H1 (cell line): ENCODE data around the gene ADRA2B. TPM values are rescaled to one million over a fixed set of nuclear protein-coding genes. Genes with fewer than 3 reads are reported as not detected.

Experiments
- BCL11A ChIP-seq, 2 experiments: IDR thresholded peaks; one replicate each; pipeline ENCODE4 v1.6.1; 2011; ENCODE audit warnings: low read depth in 2 of 2, low read length in 2 of 2, mild to moderate bottlenecking in 2 of 2
- CEBPB ChIP-seq: IDR thresholded peaks from 2 replicates; pipeline ENCODE4 v1.6.1; 2012; ENCODE audit warnings: low read depth, low read length
- CREB1 ChIP-seq: IDR thresholded peaks from 2 replicates; pipeline ENCODE4 v1.6.1; 2012; ENCODE audit warnings: inconsistent platforms
- FOSL1 ChIP-seq: IDR thresholded peaks from 2 replicates; pipeline ENCODE4 v1.6.1; 2011; ENCODE audit warnings: mild to moderate bottlenecking, low read depth, low read length, moderate library complexity; ENCODE audit not compliant: insufficient read depth
- JUND ChIP-seq: IDR thresholded peaks from 2 replicates; pipeline ENCODE4 v1.6.1; 2011; ENCODE audit warnings: mild to moderate bottlenecking, improper control_type of control experiment, low read length
- RFX5 ChIP-seq: IDR thresholded peaks from 2 replicates; pipeline ENCODE4 v1.6.1; 2011; ENCODE audit warnings: low read depth, low read length, improper control_type of control experiment, borderline replicate concordance
- SIN3A ChIP-seq, 2 experiments: IDR thresholded peaks in 1 of 2; conservative IDR thresholded peaks in 1 of 2; 2 replicates each; pipeline ENCODE4 v1.6.1; 2011 to 2012; ENCODE audit warnings: low read length in 2 of 2, improper control_type of control experiment in 1 of 2, low read depth in 1 of 2, mild to moderate bottlenecking in 1 of 2
- ZNF274 ChIP-seq: IDR thresholded peaks from 2 replicates; pipeline ENCODE4 v1.7.0; 2012; ENCODE audit warnings: low read length, borderline replicate concordance; ENCODE audit errors: extremely low read depth
- polyA plus RNA-seq, 7 experiments: library from polyadenylated mRNA; depleted of rRNA in 3 of 7; stranded (reverse) in 5 of 7; unstranded in 2 of 7; fragments of >200 nt in 5 of 7; fragments of 200-250 nt in 2 of 7; gene quantifications; 1 replicate in 5 of 7; 2 replicates in 1 of 7; 4 replicates in 1 of 7; pipeline versions ENCODE4 v1.2.1 to v1.2.3, GENCODE V29; 2011 to 2013; ENCODE audit warnings: missing spikeins in 2 of 7, mixed read lengths in 2 of 7
- total RNA-seq: library from RNA; stranded (reverse); fragmentation: NEBNext Ultra II Directional; extraction: Animal tissue kit (Norgen Biotek cat#: 25700); gene quantifications from 2 replicates; pipeline ENCODE4 v1.2.1, GENCODE V29; 2021
- TF ChIP-seq, protein P1 (sequence below): fragments of 300-600 bp; sonication (generic); IDR thresholded peaks from 2 replicates; pipeline ENCODE4 v1.7.1; 2012; ENCODE audit warnings: low read length, moderate library complexity, mild to moderate bottlenecking, inconsistent platforms; ENCODE audit not compliant: insufficient replicate concordance
- TF ChIP-seq, protein P2 (sequence below): IDR thresholded peaks from 2 replicates; pipeline ENCODE4 v1.6.1; 2012; ENCODE audit warnings: low read length, inconsistent platforms

The ADRA2B gene
- total and polyA plus RNA-seq, 2 of the 8 experiments (the other 6 are each of a cell fraction or from before 2014, with no cell fraction given), result 5.8 to 6.5 TPM

DNA sequence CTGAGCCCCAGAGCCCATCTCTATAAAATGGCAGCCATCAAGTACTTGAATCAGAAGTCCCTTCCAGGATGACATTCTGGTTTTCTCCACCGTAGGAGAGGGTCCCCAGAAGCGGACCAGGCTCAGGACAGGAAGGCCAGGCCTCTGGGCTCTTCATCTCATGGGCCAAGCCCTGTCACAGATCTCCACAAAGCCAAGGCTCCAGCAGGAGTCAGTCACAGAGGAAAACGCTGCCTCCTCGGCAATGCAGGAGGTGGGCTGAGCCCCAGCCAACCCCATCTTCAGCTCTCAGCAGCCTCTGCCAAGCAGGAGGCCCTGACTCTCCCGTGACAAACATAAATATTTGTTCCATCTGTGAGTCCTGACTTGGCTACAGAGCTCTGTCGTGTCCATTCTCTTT lies 42.2 kb downstream of the ADRA2B start (continued):
- TF ChIP-seq, protein P1, sequence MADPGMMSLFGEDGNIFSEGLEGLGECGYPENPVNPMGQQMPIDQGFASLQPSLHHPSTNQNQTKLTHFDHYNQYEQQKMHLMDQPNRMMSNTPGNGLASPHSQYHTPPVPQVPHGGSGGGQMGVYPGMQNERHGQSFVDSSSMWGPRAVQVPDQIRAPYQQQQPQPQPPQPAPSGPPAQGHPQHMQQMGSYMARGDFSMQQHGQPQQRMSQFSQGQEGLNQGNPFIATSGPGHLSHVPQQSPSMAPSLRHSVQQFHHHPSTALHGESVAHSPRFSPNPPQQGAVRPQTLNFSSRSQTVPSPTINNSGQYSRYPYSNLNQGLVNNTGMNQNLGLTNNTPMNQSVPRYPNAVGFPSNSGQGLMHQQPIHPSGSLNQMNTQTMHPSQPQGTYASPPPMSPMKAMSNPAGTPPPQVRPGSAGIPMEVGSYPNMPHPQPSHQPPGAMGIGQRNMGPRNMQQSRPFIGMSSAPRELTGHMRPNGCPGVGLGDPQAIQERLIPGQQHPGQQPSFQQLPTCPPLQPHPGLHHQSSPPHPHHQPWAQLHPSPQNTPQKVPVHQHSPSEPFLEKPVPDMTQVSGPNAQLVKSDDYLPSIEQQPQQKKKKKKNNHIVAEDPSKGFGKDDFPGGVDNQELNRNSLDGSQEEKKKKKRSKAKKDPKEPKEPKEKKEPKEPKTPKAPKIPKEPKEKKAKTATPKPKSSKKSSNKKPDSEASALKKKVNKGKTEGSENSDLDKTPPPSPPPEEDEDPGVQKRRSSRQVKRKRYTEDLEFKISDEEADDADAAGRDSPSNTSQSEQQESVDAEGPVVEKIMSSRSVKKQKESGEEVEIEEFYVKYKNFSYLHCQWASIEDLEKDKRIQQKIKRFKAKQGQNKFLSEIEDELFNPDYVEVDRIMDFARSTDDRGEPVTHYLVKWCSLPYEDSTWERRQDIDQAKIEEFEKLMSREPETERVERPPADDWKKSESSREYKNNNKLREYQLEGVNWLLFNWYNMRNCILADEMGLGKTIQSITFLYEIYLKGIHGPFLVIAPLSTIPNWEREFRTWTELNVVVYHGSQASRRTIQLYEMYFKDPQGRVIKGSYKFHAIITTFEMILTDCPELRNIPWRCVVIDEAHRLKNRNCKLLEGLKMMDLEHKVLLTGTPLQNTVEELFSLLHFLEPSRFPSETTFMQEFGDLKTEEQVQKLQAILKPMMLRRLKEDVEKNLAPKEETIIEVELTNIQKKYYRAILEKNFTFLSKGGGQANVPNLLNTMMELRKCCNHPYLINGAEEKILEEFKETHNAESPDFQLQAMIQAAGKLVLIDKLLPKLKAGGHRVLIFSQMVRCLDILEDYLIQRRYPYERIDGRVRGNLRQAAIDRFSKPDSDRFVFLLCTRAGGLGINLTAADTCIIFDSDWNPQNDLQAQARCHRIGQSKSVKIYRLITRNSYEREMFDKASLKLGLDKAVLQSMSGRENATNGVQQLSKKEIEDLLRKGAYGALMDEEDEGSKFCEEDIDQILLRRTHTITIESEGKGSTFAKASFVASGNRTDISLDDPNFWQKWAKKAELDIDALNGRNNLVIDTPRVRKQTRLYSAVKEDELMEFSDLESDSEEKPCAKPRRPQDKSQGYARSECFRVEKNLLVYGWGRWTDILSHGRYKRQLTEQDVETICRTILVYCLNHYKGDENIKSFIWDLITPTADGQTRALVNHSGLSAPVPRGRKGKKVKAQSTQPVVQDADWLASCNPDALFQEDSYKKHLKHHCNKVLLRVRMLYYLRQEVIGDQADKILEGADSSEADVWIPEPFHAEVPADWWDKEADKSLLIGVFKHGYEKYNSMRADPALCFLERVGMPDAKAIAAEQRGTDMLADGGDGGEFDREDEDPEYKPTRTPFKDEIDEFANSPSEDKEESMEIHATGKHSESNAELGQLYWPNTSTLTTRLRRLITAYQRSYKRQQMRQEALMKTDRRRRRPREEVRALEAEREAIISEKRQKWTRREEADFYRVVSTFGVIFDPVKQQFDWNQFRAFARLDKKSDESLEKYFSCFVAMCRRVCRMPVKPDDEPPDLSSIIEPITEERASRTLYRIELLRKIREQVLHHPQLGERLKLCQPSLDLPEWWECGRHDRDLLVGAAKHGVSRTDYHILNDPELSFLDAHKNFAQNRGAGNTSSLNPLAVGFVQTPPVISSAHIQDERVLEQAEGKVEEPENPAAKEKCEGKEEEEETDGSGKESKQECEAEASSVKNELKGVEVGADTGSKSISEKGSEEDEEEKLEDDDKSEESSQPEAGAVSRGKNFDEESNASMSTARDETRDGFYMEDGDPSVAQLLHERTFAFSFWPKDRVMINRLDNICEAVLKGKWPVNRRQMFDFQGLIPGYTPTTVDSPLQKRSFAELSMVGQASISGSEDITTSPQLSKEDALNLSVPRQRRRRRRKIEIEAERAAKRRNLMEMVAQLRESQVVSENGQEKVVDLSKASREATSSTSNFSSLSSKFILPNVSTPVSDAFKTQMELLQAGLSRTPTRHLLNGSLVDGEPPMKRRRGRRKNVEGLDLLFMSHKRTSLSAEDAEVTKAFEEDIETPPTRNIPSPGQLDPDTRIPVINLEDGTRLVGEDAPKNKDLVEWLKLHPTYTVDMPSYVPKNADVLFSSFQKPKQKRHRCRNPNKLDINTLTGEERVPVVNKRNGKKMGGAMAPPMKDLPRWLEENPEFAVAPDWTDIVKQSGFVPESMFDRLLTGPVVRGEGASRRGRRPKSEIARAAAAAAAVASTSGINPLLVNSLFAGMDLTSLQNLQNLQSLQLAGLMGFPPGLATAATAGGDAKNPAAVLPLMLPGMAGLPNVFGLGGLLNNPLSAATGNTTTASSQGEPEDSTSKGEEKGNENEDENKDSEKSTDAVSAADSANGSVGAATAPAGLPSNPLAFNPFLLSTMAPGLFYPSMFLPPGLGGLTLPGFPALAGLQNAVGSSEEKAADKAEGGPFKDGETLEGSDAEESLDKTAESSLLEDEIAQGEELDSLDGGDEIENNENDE, result no peak
- TF ChIP-seq JUND (no peak), FOSL1 (no peak), RFX5 (no peak), SIN3A (conservative IDR thresholded peaks at IDR 0.05 in 1 of 2, IDR thresholded peaks at IDR 0.05 in 1 of 2; ENCODE audit: low read depth in 1 of 2, low read length in 2 of 2) (no peak), CEBPB (no peak), ZNF274 (no peak), BCL11A (IDR thresholded peaks at IDR 0.05; ENCODE audit: low read depth in 2 of 2, low read length in 2 of 2) (no peak), CREB1 (no peak)
- TF ChIP-seq, protein P2, sequence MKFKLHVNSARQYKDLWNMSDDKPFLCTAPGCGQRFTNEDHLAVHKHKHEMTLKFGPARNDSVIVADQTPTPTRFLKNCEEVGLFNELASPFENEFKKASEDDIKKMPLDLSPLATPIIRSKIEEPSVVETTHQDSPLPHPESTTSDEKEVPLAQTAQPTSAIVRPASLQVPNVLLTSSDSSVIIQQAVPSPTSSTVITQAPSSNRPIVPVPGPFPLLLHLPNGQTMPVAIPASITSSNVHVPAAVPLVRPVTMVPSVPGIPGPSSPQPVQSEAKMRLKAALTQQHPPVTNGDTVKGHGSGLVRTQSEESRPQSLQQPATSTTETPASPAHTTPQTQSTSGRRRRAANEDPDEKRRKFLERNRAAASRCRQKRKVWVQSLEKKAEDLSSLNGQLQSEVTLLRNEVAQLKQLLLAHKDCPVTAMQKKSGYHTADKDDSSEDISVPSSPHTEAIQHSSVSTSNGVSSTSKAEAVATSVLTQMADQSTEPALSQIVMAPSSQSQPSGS, result no peak
